Astrocyte of the spinal cord (primary cell): ENCODE results near the gene HDAC4.

Experiments
- DNase-seq: peaks from one replicate; pipeline ENCODE4 v3.0.0; 2011; ENCODE audit warnings: low read depth, low spot score
- H3K4me3 ChIP-seq: 2 replicates; pipeline ENCODE4 v1.5.1; 2011; ENCODE audit warnings: low read depth, mild to moderate bottlenecking, low read length, moderate library complexity
- CTCF ChIP-seq: IDR thresholded peaks from 2 replicates; pipeline ENCODE4 v1.5.1; 2012; ENCODE audit warnings: low read depth, mild to moderate bottlenecking, low read length, inconsistent platforms
- in situ Hi-C: cut with HindIII; loops from 2 replicates; pipeline ENCODE4 v1.10.0; 2017; ENCODE audit warnings: low sequenced_read_pairs

HDAC4 gene

GRCh38 chr2:239168575-239168974, 232.2 kb downstream of the HDAC4 start:
- in situ Hi-C loops = no loop called here
- no peak for TF ChIP-seq CTCF
- no peak for DNase-seq
- no peak overlapping the region for H3K4me3 ChIP-seq

DNA sequence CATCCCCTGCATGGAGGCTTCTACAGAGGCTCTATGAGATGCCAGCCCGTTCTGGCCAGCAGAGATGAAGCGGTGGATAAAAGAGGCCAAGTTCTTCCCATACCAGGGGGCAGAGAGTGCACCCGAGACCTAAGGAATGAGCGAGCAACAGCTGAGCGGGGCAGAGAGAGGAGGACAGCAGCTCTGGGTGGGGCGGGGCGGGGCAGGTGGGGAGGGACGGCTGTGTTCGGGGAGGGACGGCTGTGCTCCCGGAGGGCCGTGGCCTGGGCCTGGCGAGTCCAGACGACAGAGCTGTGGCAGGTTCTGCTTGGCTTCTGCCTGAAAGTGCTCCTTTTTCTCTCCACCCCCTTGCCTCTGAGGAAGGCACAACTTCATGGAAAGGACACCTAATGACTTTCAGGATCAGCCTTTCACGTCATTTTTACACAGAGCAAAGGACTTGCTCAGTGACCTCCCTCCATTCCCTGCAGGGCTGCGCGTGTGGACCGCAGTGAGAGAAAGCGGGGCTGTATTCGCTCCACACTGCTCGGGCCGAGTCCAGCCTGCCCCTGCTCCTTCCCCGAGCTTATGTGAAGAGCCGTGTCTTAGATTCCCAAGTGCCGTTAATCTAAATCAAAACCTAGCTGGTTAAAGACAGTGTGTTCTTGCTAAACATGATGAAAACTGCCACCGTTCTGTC, 232.9 kb downstream of the HDAC4 start:
- TF ChIP-seq CTCF = no peak
- in situ Hi-C loops = no loop called here
- DNase-seq = no peak
- H3K4me3 ChIP-seq = no peak overlapping the region

DNA sequence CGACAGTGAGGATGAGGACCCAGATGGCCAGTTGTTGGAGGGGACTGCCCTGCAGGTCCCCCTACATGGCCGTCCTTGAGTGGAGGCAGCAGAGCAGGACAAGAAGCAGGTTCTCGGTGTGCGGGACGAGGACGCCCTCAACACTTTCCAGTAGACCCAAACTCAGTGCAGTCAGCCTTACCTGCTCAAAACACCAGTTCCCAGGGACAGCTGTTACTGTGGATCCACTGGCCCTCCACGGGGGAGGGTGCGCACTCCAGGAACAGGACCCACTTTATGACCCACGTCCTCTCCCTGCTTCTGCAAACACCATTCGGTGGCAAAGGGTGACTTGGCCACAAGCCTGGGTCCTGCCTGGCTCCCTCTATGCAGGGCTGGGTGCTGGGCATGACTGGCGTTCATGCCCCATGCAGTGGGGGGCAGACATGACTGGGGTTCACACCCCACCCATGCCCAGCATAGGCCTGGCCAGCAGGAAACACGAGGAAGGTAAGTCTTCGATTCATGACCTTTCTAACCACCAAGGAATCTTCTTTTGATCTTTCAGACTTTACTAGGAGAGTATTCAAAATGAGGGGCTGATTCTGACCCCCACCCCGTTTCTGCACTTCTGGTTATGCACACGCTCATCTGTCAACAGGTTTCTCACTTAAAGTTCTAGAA, 233.7 kb downstream of the HDAC4 start:
- in situ Hi-C loops = no loop called here
- no peak for TF ChIP-seq CTCF
- no peak overlapping the region for H3K4me3 ChIP-seq
- DNase-seq = no peak

DNA sequence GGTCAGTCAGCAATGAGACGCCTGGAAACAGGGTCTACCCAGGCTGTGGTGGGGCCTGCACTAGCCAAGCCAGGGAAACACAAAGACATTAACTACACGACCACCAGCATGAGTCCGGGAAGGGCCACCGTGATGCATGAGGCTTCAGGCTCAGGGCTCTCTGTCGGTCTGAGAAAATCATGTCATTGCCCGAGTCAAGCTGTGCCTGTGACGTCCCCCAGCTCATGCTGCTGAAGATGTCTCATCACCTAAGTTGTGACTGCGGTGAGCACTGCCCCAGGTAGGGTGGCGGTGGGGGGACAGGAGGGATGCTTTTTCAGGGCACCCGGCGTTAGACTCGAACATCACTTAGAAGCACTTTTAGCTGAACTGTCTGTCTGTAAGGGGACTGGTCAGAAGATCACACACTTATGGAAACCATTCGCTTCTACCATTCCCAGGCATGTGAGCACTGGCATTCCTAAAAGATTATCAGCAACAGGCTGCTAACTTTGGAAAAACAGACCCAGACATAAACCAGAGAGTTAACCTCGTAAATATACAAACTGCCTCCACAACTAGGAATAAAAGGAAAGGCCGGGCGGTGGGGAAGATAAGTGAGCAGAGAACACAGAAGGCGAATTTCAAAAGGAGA, 234.5 kb downstream of the HDAC4 start:
- no peak for TF ChIP-seq CTCF
- in situ Hi-C loops = no loop called here
- DNase-seq = no peak
- no peak overlapping the region for H3K4me3 ChIP-seq

- no peak overlapping the region for H3K4me3 ChIP-seq
- no peak for DNase-seq
- in situ Hi-C loops = no loop called here
- TF ChIP-seq CTCF = no peak
Observed at GRCh38 chr2:239165206-239165831, 235.5 kb downstream of the HDAC4 start.

GRCh38 chr2:239164335-239164871, 236.4 kb downstream of the HDAC4 start:
- in situ Hi-C loops = no loop called here
- no peak for DNase-seq
- no peak overlapping the region for H3K4me3 ChIP-seq
- no peak for TF ChIP-seq CTCF
